NCI-H146 treated with DMSO at 0.1 percent for 48 hours (cell line): Measurements from ENCODE around the gene AFDN.
"Not testable (repeated sequence)": the region's sequence is repeated elsewhere in the genome, so short reads cannot be mapped to it uniquely, and the experiment has no call there.

Experiments
- DNase-seq: peaks from one replicate; lab custom pipeline; 2025; ENCODE audit not compliant: unreplicated experiment; lab: John Stamatoyannopoulos, UW

AFDN gene

DNA sequence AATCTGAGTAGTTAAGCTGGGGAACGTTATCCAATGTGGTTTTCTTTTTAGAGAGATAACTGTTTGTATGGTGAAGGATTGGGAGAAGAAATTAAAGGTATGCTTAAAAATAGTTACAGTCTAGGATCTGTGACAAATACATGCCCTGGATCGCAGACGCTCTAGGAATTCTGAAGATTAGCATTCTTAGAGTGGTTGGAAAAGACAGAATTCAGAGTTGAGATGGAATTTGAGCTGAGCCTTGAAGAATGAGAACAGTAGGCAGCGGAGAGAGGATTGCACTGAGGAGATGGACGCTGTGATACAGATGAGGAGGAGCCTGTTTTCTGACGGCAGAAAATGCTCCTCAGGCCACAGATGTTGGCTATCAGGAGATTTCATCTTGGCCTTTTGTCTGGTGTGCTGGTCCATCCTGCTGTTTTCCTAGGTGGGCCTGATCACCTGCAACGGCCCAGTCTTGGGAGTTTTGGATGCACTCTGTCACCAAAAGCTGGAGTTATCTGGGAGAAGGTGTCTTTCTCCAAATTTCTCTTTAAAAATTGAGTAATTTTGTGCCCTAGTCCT, 122.5 kb downstream of the AFDN start:
- no peak for DNase-seq

DNA sequence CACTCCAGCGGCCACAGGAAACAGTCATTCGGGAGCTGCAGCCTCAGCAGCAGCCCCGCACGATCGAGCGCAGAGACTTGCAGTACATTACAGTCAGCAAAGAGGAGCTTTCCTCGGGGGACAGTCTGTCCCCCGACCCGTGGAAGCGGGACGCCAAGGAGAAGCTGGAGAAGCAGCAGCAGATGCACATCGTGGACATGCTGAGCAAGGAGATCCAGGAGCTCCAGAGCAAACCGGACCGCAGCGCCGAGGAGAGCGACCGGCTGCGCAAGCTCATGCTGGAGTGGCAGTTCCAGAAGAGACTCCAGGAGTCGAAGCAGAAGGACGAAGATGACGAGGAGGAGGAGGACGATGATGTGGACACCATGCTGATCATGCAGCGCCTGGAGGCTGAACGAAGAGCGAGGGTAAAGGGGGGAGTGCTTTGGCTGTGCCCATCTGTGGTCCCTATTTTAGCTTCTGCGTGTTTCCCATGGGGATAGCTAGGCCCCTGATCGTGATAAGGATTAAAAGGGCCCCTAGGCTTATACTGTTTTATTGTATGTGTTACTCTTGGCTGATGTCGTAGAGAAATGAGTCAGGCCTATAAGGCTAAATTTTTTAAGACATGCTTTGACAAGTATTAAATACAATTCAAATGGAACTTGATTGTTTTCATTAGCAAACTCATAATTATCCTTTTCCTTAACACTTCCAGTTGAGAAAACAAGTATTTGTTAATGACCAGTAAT, 125.2 kb downstream of the AFDN start:
- DNase-seq: no peak

DNA sequence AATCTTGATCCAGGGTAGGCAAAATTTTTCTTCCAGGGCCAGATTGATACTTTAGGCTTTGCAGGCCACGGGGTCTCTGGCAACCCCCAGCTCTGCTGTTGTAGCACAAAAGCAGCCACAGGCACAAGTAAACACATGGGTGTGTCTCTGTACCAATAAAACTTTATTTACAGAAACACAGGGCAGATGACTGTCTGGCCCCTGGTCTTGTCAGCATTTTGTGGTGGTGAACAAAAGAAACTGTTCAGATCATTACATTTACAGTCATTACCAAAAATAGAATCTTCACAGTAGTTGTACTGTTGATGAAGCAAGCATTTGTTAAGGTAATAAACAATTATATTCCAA, 125.8 kb downstream of the AFDN start:
- no peak for DNase-seq

DNA sequence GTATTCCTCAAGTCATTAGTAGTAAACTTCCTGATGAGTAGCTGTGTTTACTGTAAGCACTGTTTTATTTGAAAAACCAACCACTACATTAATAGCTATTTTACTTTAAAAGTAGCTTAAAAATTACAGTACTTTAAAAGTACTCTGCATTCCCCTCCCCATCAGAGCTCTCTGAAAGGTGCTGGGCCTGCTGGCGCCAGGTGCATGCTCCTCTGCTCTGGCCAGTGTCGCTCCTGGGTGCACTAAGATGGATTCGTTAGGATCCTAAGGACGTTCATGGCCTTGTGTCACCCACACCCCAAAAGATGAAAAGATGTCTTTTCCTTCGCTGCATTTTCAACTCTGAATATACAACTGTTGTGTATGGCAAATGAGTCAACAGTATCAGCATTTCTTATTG, 126.8 kb downstream of the AFDN start:
- DNase-seq: no peak

GRCh38 chr6:167954151-167954550, 127.4 kb downstream of the AFDN start:
- no peak for DNase-seq

DNA sequence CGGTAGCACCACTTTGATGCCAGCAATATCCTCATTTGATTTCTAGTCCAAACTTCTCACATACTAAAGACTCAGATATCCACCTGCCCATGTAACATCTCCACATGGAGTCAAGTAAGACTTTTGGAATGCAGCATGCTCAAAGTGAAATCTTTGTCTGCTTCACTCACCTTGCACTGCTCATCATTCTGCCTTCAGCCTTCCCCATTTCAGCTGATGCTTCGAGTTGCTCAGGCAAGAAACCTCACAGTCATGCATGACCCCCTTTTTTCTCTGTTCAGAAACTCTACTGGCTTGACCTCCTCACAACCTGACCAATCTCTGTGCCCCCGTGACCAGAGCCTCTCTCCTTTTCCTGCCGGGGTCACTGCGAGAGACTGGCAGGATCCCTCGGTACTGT, 129.8 kb downstream of the AFDN start:
- no peak for DNase-seq

GRCh38 chr6:167956983-167957492, 130.3 kb downstream of the AFDN start:
- no peak for DNase-seq

- DNase-seq: no peak
These were observed 130.9 kb downstream of the AFDN start for GRCh38 chr6:167957626-167958025.

DNA sequence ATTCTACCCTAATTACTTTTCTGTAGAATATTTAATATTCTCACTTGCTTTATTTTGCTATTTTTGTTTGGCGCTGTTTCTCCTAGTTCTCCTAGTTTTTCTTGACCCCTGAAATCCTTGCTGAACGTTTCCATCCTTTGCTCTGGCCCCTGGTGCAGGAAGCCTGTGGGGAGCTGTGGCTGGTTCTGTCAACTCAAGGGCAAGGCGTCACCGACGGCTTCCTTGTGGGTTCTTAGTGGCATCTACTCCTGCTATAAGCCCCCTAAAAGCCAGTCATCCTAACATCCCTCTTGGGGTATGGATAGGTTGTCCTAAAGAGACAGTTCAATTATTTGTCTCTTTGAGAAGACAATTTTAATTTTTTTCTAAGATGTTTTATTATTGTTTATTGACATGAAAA, 133.9 kb downstream of the AFDN start:
- no peak for DNase-seq

DNA sequence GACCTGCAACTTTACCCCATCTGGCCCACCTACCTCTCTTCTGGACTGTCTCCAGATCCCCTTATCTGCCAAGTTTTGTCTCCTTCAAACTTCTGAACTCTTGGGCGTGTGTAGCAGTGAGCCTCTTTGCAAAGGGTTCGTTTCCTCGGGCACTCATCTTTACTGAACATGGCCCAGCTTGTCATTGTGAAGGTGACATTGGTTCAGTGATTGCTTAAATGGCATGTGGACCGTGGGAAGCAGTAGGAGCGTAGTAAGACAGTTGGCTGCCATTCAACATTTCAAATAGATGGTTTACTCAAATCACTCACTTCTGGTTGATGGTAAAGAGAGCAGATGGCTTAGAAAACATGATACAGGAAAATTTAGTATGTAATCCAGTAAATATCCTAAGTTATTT, 136.0 kb downstream of the AFDN start:
- no peak for DNase-seq

GRCh38 chr6:167963589-167964057, 136.9 kb downstream of the AFDN start:
- DNase-seq: no peak

DNA sequence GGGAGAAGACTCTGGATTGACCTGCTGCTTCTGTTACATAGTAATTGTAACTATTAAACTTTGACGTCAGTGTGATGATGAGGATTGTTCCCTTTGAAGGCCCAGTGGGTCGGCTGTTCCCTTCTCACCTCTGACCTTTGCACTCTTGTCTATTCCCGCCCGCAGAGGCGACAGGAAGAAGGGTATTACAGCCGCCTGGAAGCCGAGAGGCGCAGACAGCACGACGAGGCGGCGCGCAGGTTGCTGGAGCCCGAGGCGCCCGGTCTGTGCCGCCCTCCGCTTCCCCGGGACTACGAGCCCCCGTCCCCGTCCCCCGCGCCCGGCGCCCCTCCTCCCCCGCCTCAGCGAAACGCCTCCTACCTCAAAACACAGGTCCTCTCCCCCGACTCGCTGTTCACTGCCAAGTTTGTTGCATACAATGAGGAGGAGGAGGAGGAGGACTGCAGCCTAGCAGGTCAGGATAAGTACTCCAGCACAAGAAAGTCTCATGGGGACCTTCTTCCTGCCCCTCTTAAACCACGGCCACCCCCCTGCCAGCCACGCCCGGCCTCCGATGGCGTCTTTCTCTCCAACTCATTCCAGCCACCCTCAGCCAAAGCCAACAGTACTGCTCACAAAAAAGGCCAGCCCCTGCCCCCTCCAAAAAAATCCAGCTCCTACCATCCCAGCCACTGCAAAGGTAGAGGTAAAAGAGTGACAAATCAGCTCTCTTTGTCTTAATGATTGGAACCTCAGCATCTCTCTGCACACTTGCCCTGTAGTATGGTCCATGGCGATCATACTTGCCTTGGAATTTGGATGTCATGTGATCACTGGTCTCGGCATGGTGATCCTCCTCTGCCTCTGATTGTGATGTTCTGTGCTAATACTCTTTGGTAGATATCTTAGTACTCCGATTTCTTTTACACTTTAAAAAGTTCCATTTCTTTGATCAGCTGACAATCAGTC, 139.2 kb downstream of the AFDN start:
- DNase-seq: no peak

DNA sequence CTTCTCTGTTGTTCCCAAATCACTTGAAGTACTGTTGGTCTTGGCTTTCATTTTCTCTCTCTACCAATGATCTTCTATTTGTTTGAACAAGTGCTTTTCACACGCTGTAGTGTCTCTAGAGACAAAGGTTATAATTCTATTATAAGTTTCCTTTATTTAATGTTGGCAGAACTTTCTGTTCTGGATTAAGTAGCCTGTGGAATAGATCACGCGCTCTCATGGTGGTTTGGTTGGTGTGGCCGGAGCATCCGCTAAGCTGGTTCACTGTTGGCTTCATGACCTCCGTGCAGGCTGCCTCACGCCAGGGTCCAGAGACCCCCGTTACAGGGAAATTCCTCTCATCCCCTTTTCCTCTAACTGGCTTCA, 139.8 kb downstream of the AFDN start:
- no peak for DNase-seq

DNA sequence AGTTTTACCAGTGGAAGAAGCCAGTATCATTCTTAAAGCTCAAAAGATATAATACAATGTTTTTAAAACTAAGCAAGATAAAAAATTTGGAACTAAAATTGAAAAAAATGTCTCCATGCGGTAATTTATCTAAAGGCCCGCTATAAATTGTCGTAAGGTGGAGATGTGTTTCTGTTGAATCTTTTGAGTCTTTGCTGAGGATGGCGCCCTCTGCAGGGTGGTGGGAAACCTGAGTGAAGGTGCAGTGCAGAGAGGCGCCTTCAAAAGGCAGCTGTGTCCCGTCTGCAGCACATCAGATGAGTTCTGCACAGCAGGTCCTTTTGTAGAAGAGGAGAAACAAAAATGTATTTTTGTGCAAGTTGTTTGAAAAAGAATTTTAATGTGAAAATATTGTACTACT, 141.4 kb downstream of the AFDN start:
- DNase-seq: no peak

DNA sequence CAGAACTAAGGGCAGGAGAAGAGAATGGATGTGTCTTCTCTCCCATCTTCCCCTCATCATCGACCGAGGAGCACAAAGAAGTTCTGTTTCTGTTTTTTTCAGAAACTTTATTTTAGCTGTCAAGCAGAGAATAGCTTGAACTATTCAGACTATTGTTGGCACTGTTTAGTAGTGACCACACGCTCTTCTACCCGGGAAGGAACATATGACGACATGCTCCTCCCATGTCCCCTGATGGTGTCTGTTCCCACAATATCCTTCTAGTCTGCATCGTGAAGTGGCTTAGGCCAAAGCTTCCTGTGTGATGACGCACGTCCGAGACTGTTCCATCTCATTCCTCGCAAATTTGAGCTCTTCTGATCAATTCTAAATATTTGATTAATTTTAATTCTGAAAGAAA, 143.5 kb downstream of the AFDN start:
- no peak for DNase-seq

DNA sequence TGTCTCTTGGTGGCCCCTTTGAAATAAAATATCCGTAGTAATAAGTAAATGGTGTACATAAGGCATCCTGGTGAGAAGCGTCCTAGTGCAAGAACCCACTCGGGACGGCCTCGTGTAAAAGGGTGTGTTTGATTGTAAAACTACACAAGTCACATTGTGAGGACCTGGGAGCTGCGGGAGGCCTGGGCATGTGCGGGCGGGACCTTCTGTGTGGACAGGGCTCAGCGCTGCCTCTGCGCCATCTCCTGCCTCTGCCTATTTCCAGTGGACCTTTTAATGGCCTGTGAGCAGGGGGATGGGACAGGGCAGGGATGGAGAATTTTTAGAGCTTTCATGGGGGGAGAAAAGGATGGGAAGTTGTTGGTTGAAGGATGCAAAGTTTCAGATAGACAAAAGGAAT, 145.5 kb downstream of the AFDN start:
- DNase-seq: no peak

- DNase-seq: no peak
These were observed 146.6 kb downstream of the AFDN start for GRCh38 chr6:167973148-167973885.

GRCh38 chr6:167974640-167975344, 148.1 kb downstream of the AFDN start:
- DNase-seq: no peak

DNA sequence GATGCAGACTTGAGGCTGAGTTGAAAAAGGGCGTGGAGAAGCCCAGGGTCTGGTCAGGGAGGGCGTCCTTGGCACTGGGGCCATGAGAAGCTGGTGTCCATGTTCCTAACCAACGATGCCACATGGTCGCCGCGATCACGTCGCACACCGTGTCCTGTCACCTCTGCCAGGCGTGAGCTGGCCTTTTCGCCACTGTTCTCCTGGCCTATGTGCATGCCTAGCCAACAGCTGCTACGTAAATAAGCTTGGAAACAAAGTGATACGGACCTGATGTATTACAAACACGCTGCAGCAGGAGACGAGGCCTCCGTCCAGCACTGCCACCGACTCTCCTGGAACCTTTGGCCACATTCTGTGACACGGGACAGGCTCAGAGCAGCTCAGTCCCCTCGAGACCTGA, 148.7 kb downstream of the AFDN start:
- no peak for DNase-seq

- DNase-seq: not testable (repeated sequence)
These were observed 149.5 kb downstream of the AFDN start for GRCh38 chr6:167976116-167976657.
